SK-N-SH (cell line): ENCODE results near the gene PDE4B. TPM values are rescaled to one million over a fixed set of nuclear protein-coding genes. Genes with fewer than 3 reads are reported as not detected.

Experiments used
- CTCF ChIA-PET: fragments of 300-600, 350-600 bp; formaldehyde crosslinking; extraction: SDS; loops from one replicate; lab custom pipeline; 2021; lab: Yijun Ruan, JAX
- POLR2A ChIA-PET: fragments of 350-600 bp; sonication (Branson Sonifier 250); formaldehyde crosslinking; extraction: SDS; loops from one replicate; lab custom pipeline; 2020; ENCODE audit warnings: antibody characterized with exemption, inconsistent platforms; lab: Yijun Ruan, JAX
- DNase-seq: peaks from one replicate; pipeline ENCODE4 v3.0.0; 2012
- H2AFZ ChIP-seq: fragments of 200-600 bp; sonication (generic); 2 replicates; pipeline ENCODE4 v1.8.1; 2016; ENCODE audit warnings: antibody characterized with exemption, mild to moderate bottlenecking, low read depth
- H3F3A ChIP-seq: fragments of 200-600 bp; sonication (generic); replicated peaks from 2 replicates; pipeline ENCODE3; 2016; ENCODE audit warnings: antibody characterized with exemption, mild to moderate bottlenecking; ENCODE audit not compliant: insufficient read depth
- H3K27ac ChIP-seq, 2 experiments: fragments of 200-500 bp in 1 of 2; fragments of 200-600 bp in 1 of 2; sonication (Bioruptor generic) in 1 of 2; sonication (generic), shearing (Covaris generic) in 1 of 2; 2 replicates each; pipeline versions ENCODE4 v1.5.1 to v1.6.1; 2014 to 2016; ENCODE audit warnings: low read depth in 2 of 2, inconsistent platforms in 1 of 2, low read length in 1 of 2, mild to moderate bottlenecking in 1 of 2, mixed read lengths in 1 of 2
- H3K27me3 ChIP-seq: fragments of 200-600 bp; sonication (generic), shearing (Covaris generic); 2 replicates; pipeline ENCODE4 v1.6.1; 2016; ENCODE audit warnings: mixed run types; ENCODE audit not compliant: insufficient read depth
- H3K36me3 ChIP-seq, 2 experiments: fragments of 200-500 bp in 1 of 2; fragments of 200-600 bp in 1 of 2; sonication (Bioruptor generic) in 1 of 2; sonication (generic) in 1 of 2; replicated peaks in 1 of 2; 2 replicates each; pipeline versions ENCODE3 to v1.5.1; 2014 to 2016; ENCODE audit warnings: low read length in 1 of 2, mild to moderate bottlenecking in 1 of 2; ENCODE audit not compliant: insufficient read depth in 2 of 2, control insufficient read depth in 1 of 2
- H3K4me1 ChIP-seq, 2 experiments: fragments of 200-500 bp in 1 of 2; fragments of 200-600 bp in 1 of 2; sonication (Bioruptor generic) in 1 of 2; sonication (generic), shearing (Covaris generic) in 1 of 2; 2 replicates each; pipeline versions ENCODE4 v1.5.1 to v1.6.1; 2014 to 2016; ENCODE audit warnings: low read depth in 1 of 2, low read length in 1 of 2, mixed run types in 1 of 2; ENCODE audit not compliant: insufficient read depth in 2 of 2, control insufficient read depth in 1 of 2
- H3K4me2 ChIP-seq: fragments of 200-600 bp; sonication (generic), shearing (Covaris generic); 2 replicates; pipeline ENCODE4 v1.6.1; 2017; ENCODE audit warnings: mixed run types
- H3K4me3 ChIP-seq, 2 experiments: fragments of 200-500 bp in 1 of 2; fragments of 200-600 bp in 1 of 2; sonication (Bioruptor generic) in 1 of 2; sonication (generic), shearing (Covaris generic) in 1 of 2; 2 replicates each; pipeline versions ENCODE4 v1.5.1 to v1.8.1; 2014 to 2016; ENCODE audit warnings: low read depth in 2 of 2, inconsistent platforms in 1 of 2, low read length in 1 of 2, mild to moderate bottlenecking in 1 of 2, mixed read lengths in 1 of 2, moderate library complexity in 1 of 2
- H3K79me2 ChIP-seq: fragments of 200-600 bp; sonication (generic); 2 replicates; pipeline ENCODE4 v1.8.1; 2017; ENCODE audit warnings: mild to moderate bottlenecking; ENCODE audit not compliant: insufficient read depth
- H3K9ac ChIP-seq: fragments of 200-600 bp; sonication (generic); 2 replicates; pipeline ENCODE4 v1.6.1; 2017; ENCODE audit warnings: mixed run types
- H3K9me2 ChIP-seq: fragments of 200-600 bp; sonication (generic); 2 replicates; pipeline ENCODE4 v1.6.1; 2017; ENCODE audit warnings: mixed run types
- H3K9me3 ChIP-seq: fragments of 200-600 bp; sonication (generic); 2 replicates; pipeline ENCODE4 v1.6.1; 2017; ENCODE audit warnings: mixed run types, mild to moderate bottlenecking, moderate library complexity
- H4K20me1 ChIP-seq: fragments of 200-600 bp; sonication (generic); 2 replicates; pipeline ENCODE4 v1.6.1; 2017; ENCODE audit warnings: mild to moderate bottlenecking, mixed run types; ENCODE audit not compliant: insufficient read depth
- EP300 ChIP-seq, 2 experiments: IDR thresholded peaks; 2 replicates each; pipeline versions ENCODE4 v1.4.0 to v1.6.1; 2012; ENCODE audit warnings: borderline replicate concordance in 1 of 2, low read depth in 1 of 2, low read length in 1 of 2
- EZH2phosphoT487 ChIP-seq: fragments of 200-600 bp; sonication (generic); IDR thresholded peaks from 2 replicates; pipeline ENCODE4 v1.6.1; 2017; ENCODE audit warnings: low read depth, mixed run types, mild to moderate bottlenecking, antibody characterized with exemption, moderate library complexity, borderline replicate concordance
- FOSL2 ChIP-seq: IDR thresholded peaks from 2 replicates; pipeline ENCODE4 v1.4.0; 2012; ENCODE audit warnings: low read depth, mild to moderate bottlenecking, moderate library complexity, borderline replicate concordance
- FOXJ3 ChIP-seq: sonication (generic); formaldehyde crosslinking; IDR thresholded peaks from 2 replicates; pipeline ENCODE4 v1.5.1; 2020; ENCODE audit warnings: mild to moderate bottlenecking, missing genetic modification reagents
- FOXM1 ChIP-seq: IDR thresholded peaks from 2 replicates; pipeline ENCODE4 v1.4.0; 2012; ENCODE audit warnings: low read depth, mild to moderate bottlenecking
- IRF3 ChIP-seq: fragments of 150-350 bp; IDR thresholded peaks from 2 replicates; pipeline ENCODE4 v1.6.1; 2016; ENCODE audit warnings: mild to moderate bottlenecking, low read depth, low read length
- JUND ChIP-seq: IDR thresholded peaks from 2 replicates; pipeline ENCODE4 v1.4.0; 2012
- MAX ChIP-seq: IDR thresholded peaks from 2 replicates; pipeline ENCODE4 v1.4.0; 2012; ENCODE audit warnings: low read depth
- MXI1 ChIP-seq: IDR thresholded peaks from 2 replicates; pipeline ENCODE4 v1.6.1; 2012; ENCODE audit warnings: mild to moderate bottlenecking, low read depth, low read length, improper control_type of control experiment
- POLR2AphosphoS5 ChIP-seq: IDR thresholded peaks from 2 replicates; pipeline ENCODE4 v1.6.1; 2012; ENCODE audit warnings: low read depth, low read length
- RAD21 ChIP-seq: IDR thresholded peaks from 2 replicates; pipeline ENCODE4 v1.6.1; 2012; ENCODE audit warnings: mild to moderate bottlenecking, low read length
- SMC3 ChIP-seq: IDR thresholded peaks from 2 replicates; pipeline ENCODE4 v1.6.1; 2012; ENCODE audit warnings: low read depth, low read length, improper control_type of control experiment
- YY1 ChIP-seq: IDR thresholded peaks from 2 replicates; pipeline ENCODE4 v1.4.0; 2012; ENCODE audit warnings: low read depth, mild to moderate bottlenecking
- ZBTB33 ChIP-seq: IDR thresholded peaks from 2 replicates; pipeline ENCODE4 v1.4.0; 2012; ENCODE audit warnings: low read depth, borderline replicate concordance
- WGBS: methylation state at CpG from one replicate; pipeline ENCODE4 v1.1.6; 2017; ENCODE audit warnings: low lambda C conversion rate; 5-methylcytosine and 5-hydroxymethylcytosine counted together
- polyA plus RNA-seq, 3 experiments: library from polyadenylated mRNA; depleted of rRNA; stranded (reverse); fragments of >200 nt; gene quantifications; 2 replicates each; pipeline ENCODE4 v1.2.3, GENCODE V29; 2012
- TF ChIP-seq, protein P1 (sequence below): IDR thresholded peaks from 2 replicates; pipeline ENCODE4; 2012

PDE4B gene
- polyA plus RNA-seq (2012; rRNA removed): 1.9 and 3.0 TPM in 2 replicates
- 2.2 and 2.3 TPM in 2 replicates for polyA plus RNA-seq (2012; cell fraction: cytosol; rRNA removed)
- polyA plus RNA-seq (2012; cell fraction: nucleus; rRNA removed): 3.6 and 5.3 TPM in 2 replicates

DNA sequence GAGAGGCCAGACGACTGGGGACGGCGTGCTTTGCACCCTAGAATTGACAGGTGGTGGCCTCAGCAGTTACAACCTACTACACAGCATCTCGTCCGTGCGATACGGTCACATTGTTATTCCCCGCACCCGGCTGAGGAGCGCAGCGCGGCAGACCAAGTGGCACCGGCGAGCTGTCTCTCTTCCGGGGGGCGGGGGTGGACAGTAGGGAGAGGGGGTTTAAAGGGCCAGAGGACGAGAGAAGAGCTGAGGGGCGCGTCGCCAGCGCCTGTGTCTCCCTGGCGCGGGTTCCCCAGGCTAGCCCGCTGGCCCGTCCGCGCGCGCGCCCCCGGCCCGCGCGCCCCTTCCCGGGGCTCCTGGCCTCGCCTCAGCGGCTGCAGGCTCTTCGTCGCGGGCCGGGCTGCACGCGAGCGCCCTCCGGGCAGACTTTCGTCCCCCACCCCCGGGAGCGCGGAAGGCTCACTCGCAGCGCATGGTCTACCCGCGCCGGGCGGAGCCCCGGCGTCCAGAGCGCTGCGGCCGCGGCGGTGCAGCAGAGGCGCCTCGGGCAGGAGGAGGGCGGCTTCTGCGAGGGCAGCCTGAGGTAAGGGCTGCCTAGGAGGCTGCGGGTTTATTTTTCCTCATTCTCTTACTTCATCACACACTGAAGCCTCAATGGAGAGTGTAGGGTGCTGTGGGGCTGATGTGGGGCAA is at the start of gene PDE4B:
TSS of gene PDE4B (plus strand) at position 227 of the 690 bp plus-strand sequence.
- Histone ChIP-seq H2AFZ (peak within 1 kb of the TSS; percentile 87), H3K4me1 (peaks cover 0 to 14% of the 10 kb centered on the region in 2 experiments; a peak in 1 of 4 replicates), H3K4me3 (peak within 1 kb of the TSS; percentile 51 to 70), H3K9me3 (peaks cover 8% of the 10 kb centered on the region; the same call in 1 of the 2 replicates), H3K9me2 (no peaks in the 10 kb centered on the region), H4K20me1 (no peaks in the 10 kb centered on the region), H3K79me2 (no peaks in the 10 kb centered on the region), H3K9ac (peak within 1 kb of the TSS; percentile 42; the same call in 1 of the 2 replicates), H3K4me2 (peak within 1 kb of the TSS; percentile 96), H3K27ac (no peak within 1 kb of the TSS), H3K27me3 (no peaks in the 10 kb centered on the region), H3K36me3 (no peaks in the 10 kb centered on the region), H3F3A (no peaks in the 10 kb centered on the region)
- WGBS: 0% methylated on average over 15 of the region's 67 CpGs
- ChIA-PET POLR2A (no interaction called here), CTCF (interaction anchor here (1.3 to 1.8 kb wide), 2 partner anchors 105 to 731 kb away, joined by 3 to 5 read pairs; no protein-coding TSS in a partner anchor)
- peak; percentile 30; the same call in 1 of the 2 replicates for TF ChIP-seq MAX
- TF ChIP-seq EP300 (IDR thresholded peaks at IDR 0.05; ENCODE audit: borderline replicate concordance in 1 of 2, low read depth in 1 of 2, low read length in 1 of 2): no peak
- no peak for TF ChIP-seq EZH2phosphoT487
- DNase-seq: peak; percentile 75

DNA sequence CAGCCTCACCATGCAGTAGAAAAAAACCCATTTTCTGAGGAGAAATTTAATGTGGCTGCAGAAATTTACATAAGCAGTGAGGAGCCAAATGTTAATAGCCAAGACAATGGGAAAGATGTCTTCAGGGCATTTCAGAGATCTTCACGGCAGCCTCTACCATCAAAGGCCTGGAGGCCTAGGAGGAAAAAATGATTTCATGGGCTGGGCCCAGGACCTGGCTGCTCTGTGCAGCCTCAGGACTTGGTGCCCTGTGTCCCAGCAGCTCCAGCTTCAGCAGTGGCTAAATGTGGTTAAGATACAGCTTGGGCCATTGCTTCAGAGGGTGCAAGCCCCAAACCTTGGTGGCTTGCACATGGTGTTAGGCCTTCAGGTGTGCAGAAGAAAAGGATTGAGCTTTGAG is 48.0 kb upstream of the PDE4B start:
- no peaks in the 10 kb centered on the region; the same call in 1 of the 2 replicates for H3K9me3 ChIP-seq
- 86% methylated on average over 1 of the region's 1 CpG for WGBS
- no peaks in the 10 kb centered on the region for H4K20me1 ChIP-seq
- no peak overlapping the region for H3K4me2 ChIP-seq
- no peak overlapping the region for H3K27ac ChIP-seq
- TF ChIP-seq FOXJ3 (CRISPR knock-in tag): no peak
- no peak for TF ChIP-seq FOXM1
- TF ChIP-seq SMC3: no peak
- no peak for TF ChIP-seq MXI1
- TF ChIP-seq EZH2phosphoT487: no peak
- no peak for TF ChIP-seq RAD21
- TF ChIP-seq FOSL2: no peak
- TF ChIP-seq POLR2AphosphoS5: no peak
- no peaks in the 10 kb centered on the region for H3K9me2 ChIP-seq
- no peak overlapping the region for H2AFZ ChIP-seq
- no peaks in the 10 kb centered on the region for H3F3A ChIP-seq
- H3K9ac ChIP-seq: no peak overlapping the region
- H3K36me3 ChIP-seq: no peaks in the 10 kb centered on the region
- no peak for DNase-seq
- no peaks in the 10 kb centered on the region for H3K79me2 ChIP-seq
- no peaks in the 10 kb centered on the region for H3K4me1 ChIP-seq
- POLR2A ChIA-PET: no interaction called here
- CTCF ChIA-PET: no interaction called here
- H3K4me3 ChIP-seq: no peak overlapping the region
- no peaks in the 10 kb centered on the region for H3K27me3 ChIP-seq

DNA sequence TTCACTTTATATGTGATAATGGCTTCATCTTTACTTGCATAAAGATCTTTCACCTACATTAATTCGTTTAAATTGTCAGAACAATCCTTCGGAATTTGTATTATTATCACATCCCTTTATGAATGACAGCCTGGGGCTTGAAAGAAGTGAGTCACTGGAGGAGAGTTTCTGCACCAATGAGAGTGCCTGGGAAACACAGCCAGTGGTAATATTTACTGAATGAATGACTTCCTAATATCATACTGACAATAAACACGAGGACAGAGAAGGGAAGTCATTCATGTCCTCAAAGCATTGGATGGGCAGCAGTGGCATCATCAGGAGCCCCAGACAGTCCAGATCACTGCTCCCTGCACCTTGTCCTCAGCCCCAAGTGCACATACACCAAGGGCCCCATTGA is 40.7 kb upstream of the PDE4B start:
- H2AFZ ChIP-seq: no peak overlapping the region
- ChIA-PET CTCF (no interaction called here), POLR2A (no interaction called here)
- no peaks in the 10 kb centered on the region for H3K9me2 ChIP-seq
- H3K36me3 ChIP-seq: no peaks in the 10 kb centered on the region
- TF ChIP-seq ZBTB33: no peak
- no peak for TF ChIP-seq JUND
- no peak for TF ChIP-seq YY1
- TF ChIP-seq, protein P1, sequence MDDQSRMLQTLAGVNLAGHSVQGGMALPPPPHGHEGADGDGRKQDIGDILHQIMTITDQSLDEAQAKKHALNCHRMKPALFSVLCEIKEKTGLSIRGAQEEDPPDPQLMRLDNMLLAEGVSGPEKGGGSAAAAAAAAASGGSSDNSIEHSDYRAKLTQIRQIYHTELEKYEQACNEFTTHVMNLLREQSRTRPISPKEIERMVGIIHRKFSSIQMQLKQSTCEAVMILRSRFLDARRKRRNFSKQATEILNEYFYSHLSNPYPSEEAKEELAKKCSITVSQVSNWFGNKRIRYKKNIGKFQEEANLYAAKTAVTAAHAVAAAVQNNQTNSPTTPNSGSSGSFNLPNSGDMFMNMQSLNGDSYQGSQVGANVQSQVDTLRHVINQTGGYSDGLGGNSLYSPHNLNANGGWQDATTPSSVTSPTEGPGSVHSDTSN: no peak
- no peak for TF ChIP-seq IRF3
- TF ChIP-seq FOXJ3 (CRISPR knock-in tag): no peak
- no peak overlapping the region for H3K27ac ChIP-seq
- no peaks in the 10 kb centered on the region for H3K27me3 ChIP-seq
- no peaks in the 10 kb centered on the region; a peak in 1 of 4 replicates for H3K4me1 ChIP-seq
- no peaks in the 10 kb centered on the region for H3F3A ChIP-seq
- H3K4me3 ChIP-seq: no peak overlapping the region
- WGBS: 18% methylated on average over 3 of the region's 3 CpGs
- H4K20me1 ChIP-seq: no peaks in the 10 kb centered on the region
- no peak overlapping the region for H3K4me2 ChIP-seq
- H3K79me2 ChIP-seq: no peaks in the 10 kb centered on the region
- DNase-seq: no peak
- H3K9me3 ChIP-seq: no peaks in the 10 kb centered on the region
- no peak overlapping the region for H3K9ac ChIP-seq
